ENCODE results near the gene CWC27. TPM values are rescaled to one million over a fixed set of nuclear protein-coding genes. Genes with fewer than 3 reads are reported as not detected.
A peak's percentile ranks its signal among the peaks of the same experiment; 100 is the strongest.

The CWC27 gene
- total RNA-seq, 4 donors from 2014 or later: 13.0 to 22.9 (median 19.9) TPM

GRCh38 chr5:64758901-64759300, 9.8 kb upstream of the CWC27 start:
- no peak overlapping the region for H3K27ac ChIP-seq
- no peak overlapping the region for H3K4me3 ChIP-seq
- H3K27me3 ChIP-seq: no peaks in the 10 kb centered on the region
- TF ChIP-seq POLR2AphosphoS5 (IDR thresholded peaks at IDR 0.05): no peak
- TF ChIP-seq POLR2A (IDR thresholded peaks at IDR 0.05): no peak
- TF ChIP-seq EP300 (IDR thresholded peaks at IDR 0.05): no peak
- TF ChIP-seq, protein P1, sequence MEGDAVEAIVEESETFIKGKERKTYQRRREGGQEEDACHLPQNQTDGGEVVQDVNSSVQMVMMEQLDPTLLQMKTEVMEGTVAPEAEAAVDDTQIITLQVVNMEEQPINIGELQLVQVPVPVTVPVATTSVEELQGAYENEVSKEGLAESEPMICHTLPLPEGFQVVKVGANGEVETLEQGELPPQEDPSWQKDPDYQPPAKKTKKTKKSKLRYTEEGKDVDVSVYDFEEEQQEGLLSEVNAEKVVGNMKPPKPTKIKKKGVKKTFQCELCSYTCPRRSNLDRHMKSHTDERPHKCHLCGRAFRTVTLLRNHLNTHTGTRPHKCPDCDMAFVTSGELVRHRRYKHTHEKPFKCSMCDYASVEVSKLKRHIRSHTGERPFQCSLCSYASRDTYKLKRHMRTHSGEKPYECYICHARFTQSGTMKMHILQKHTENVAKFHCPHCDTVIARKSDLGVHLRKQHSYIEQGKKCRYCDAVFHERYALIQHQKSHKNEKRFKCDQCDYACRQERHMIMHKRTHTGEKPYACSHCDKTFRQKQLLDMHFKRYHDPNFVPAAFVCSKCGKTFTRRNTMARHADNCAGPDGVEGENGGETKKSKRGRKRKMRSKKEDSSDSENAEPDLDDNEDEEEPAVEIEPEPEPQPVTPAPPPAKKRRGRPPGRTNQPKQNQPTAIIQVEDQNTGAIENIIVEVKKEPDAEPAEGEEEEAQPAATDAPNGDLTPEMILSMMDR (IDR thresholded peaks at IDR 0.05): no peak
- peaks cover 0 to 27% of the 10 kb centered on the region in 2 donors for H3K36me3 ChIP-seq
- ATAC-seq: no peak
- WGBS, 2 donors (ENCODE audit: low coverage in 1 of 2): 72 to 84% methylated on average over 3 of the region's 3 CpGs
- no peaks in the 10 kb centered on the region for H3K9me3 ChIP-seq
- peaks cover 0 to 4% (median 0%) of the 10 kb centered on the region in 3 donors for H3K4me1 ChIP-seq

- Histone ChIP-seq H3K4me1 (peaks cover 0 to 10% (median 0%) of the 10 kb centered on the region in 3 donors), H3K27me3 (no peaks in the 10 kb centered on the region), H3K9me3 (no peaks in the 10 kb centered on the region), H3K4me3 (no peak overlapping the region), H3K27ac (no peak overlapping the region), H3K36me3 (peaks cover 3 to 27% of the 10 kb centered on the region in 2 donors)
- 52 to 78% methylated on average over 4 of the region's 4 CpGs for WGBS, 2 donors (ENCODE audit: low coverage in 1 of 2)
- TF ChIP-seq EP300 (IDR thresholded peaks at IDR 0.05): no peak
- no peak for TF ChIP-seq POLR2AphosphoS5 (IDR thresholded peaks at IDR 0.05)
- no peak for TF ChIP-seq POLR2A (IDR thresholded peaks at IDR 0.05)
- no peak for ATAC-seq
Measured at GRCh38 chr5:64759960-64760660, 8.6 kb upstream of the CWC27 start.

DNA sequence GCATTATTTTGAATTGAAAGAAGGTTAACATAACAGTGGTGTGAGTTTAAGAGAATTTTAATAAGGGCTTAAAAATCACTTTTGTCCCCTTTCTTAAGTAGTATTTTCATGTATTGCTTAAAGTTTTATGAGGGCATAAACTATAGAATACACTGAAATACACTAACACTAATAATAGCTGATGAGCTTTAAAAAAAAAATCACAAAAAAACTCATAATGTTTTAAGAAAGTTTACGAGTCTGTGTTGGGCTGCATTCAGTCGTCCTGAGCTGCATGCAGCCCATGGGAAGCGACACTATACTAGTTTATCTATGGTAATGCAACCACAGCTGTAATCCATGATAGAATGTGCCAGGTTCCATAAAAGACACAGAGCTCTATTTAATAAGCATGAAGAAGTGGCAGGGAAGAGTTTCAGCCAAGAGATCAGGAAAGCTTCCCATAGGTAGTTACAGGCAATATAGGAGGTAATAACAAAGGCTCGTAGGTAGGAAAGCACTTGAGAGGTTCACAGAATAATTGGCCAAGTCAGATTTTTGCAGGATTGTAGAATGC, 4.7 kb upstream of the CWC27 start:
- H3K4me3 ChIP-seq: no peak overlapping the region
- ATAC-seq: no peak
- WGBS, 2 donors (ENCODE audit: low coverage in 1 of 2): 73 to 74% methylated on average over 3 to 4 of the region's 4 CpGs
- no peak overlapping the region for H3K27ac ChIP-seq
- peaks cover 3 to 27% of the 10 kb centered on the region in 2 donors for H3K36me3 ChIP-seq
- H3K9me3 ChIP-seq: no peaks in the 10 kb centered on the region
- H3K27me3 ChIP-seq: no peaks in the 10 kb centered on the region
- peaks cover 8 to 36% (median 17%) of the 10 kb centered on the region in 3 donors for H3K4me1 ChIP-seq
- TF ChIP-seq EP300 (IDR thresholded peaks at IDR 0.05) (no peak), POLR2AphosphoS5 (IDR thresholded peaks at IDR 0.05) (no peak), POLR2A (IDR thresholded peaks at IDR 0.05) (no peak)
- TF ChIP-seq, protein P1 (IDR thresholded peaks at IDR 0.05): no peak

DNA sequence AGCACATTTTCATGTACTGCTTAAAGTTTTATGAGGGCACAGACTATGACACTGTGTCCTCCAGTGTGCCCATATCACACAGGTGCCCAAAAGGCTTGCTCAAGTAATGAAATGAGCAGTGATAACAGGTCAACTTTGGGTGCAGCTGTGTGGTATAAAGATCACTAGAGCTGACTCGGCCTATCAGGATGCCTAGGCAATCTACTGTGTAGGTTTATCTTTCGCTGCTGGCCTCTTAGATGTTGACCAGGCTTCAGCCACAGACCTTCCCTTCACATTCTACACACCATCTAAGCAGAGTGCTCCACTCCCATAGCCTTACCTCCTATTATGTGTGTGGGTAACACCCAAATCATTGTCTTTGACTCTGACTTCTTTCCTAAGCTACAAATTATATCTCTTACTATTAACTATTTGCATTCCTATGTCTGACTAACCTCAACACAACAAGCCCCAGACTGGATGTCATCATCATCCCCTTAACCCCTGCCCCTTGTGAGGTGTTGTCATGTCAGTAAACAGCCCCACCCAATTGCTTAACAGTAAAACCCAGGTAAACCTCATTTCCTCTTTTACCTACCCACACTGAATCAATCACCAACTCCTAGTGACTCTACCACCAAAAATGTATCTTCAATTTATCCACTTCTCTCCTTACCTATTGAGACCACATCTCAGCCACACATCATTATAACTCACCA, 2.8 kb upstream of the CWC27 start:
- Histone ChIP-seq H3K27me3 (no peaks in the 10 kb centered on the region), H3K27ac (no peak overlapping the region), H3K4me3 (no peak overlapping the region), H3K9me3 (no peaks in the 10 kb centered on the region), H3K36me3 (peaks cover 3 to 26% of the 10 kb centered on the region in 2 donors), H3K4me1 (peaks cover 21 to 52% (median 21%) of the 10 kb centered on the region in 3 donors)
- ATAC-seq: no peak
- TF ChIP-seq POLR2AphosphoS5 (IDR thresholded peaks at IDR 0.05): no peak
- TF ChIP-seq POLR2A (IDR thresholded peaks at IDR 0.05): no peak
- TF ChIP-seq, protein P1 (IDR thresholded peaks at IDR 0.05): no peak
- no peak for TF ChIP-seq EP300 (IDR thresholded peaks at IDR 0.05)
- 93 to 100% methylated on average over 2 of the region's 2 CpGs for WGBS, 2 donors (ENCODE audit: low coverage in 1 of 2)

GRCh38 chr5:64766941-64767340, 1.8 kb upstream of the CWC27 start:
- Histone ChIP-seq H3K4me1 (peaks cover 21 to 61% (median 21%) of the 10 kb centered on the region in 3 donors), H3K27ac (no peak overlapping the region), H3K9me3 (no peaks in the 10 kb centered on the region), H3K27me3 (no peaks in the 10 kb centered on the region), H3K4me3 (peak overlapping the region; percentile 59 to 78), H3K36me3 (peaks cover 3 to 20% of the 10 kb centered on the region in 2 donors)
- TF ChIP-seq EP300 (IDR thresholded peaks at IDR 0.05) (no peak), POLR2AphosphoS5 (IDR thresholded peaks at IDR 0.05) (no peak), POLR2A (IDR thresholded peaks at IDR 0.05) (no peak)
- TF ChIP-seq, protein P1 (IDR thresholded peaks at IDR 0.05): no peak
- 71 to 74% methylated on average over 2 of the region's 2 CpGs for WGBS, 2 donors (ENCODE audit: low coverage in 1 of 2)
- ATAC-seq: no peak

Data from gastroesophageal sphincter (tissue), 4 donors.